HG03097 (cell line): ENCODE measurements around the gene SYT1.
A peak's percentile ranks its signal among the peaks of the same experiment; 100 is the strongest.
"Not testable (repeated sequence)": the region's sequence is repeated elsewhere in the genome, so short reads cannot be mapped to it uniquely, and the experiment has no call there.

Source experiments
- ATAC-seq: cut with Tn5 transposase; IDR thresholded peaks from one replicate; pipeline ENCODE4 v1.9.1; 2021; ENCODE audit not compliant: unreplicated experiment, low FRiP score

Gene SYT1

DNA sequence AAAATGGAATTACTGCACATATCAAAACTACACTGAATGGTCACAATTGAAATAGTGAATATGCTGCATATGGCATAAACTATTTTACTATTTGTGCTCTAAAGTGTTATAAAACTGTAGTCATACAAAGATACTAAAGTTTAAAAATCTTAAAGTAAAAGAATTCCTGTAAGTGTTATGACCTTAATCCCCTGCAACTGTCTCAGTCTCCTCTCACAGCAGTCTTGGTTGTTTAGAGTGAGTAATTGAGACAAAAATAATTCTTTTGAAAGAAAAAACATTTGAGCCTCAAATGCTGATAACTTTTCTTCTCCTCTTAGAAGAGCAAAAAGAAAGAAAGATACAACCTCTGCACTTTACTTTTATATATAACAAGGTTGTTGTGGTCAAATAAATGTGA, 99.9 kb downstream of the SYT1 start:
- ATAC-seq: no peak

DNA sequence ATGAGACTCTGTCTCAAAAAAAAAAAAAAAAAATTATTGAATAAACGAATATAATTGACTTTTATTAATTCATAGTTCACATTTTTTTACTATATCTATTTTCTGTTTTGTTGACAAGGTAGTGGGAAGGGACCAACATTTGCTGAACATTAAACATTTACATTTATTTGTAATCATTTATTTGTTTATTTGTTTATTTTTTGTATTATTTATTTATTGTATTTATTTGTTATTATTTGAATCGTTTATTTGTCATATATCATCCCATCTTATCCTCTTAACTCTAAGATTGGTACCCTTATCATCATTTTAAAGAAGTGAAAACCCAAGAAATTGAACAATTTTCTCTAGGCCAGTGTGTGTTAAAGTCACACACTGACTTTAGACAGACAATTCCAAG, 101.5 kb downstream of the SYT1 start:
- ATAC-seq: no peak

GRCh38 chr12:78966926-78967325, 102.4 kb downstream of the SYT1 start:
- ATAC-seq: no peak

GRCh38 chr12:78968226-78968625, 103.7 kb downstream of the SYT1 start:
- no peak for ATAC-seq

DNA sequence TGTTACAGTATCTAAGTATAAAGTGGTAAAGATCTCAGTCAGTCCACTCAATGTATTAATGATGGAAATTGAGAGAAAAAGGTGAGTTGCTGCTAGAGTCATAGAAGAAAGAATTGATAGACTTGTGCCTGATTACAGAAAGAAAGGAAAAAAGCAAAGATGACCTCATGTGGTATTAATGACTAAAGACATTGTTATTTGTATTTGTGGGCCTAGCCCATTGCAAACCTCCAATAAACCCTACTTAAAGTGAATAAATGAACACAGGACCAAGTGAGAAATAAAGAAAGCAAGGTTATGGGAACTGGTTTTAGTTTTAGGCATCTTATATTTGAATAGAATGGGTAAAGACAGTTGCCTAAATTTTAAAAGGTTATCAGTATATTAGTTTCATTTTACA, 105.5 kb downstream of the SYT1 start:
- ATAC-seq: no peak

GRCh38 chr12:78977304-78977867, 112.8 kb downstream of the SYT1 start:
- no peak for ATAC-seq

GRCh38 chr12:78994168-78994791, 129.7 kb downstream of the SYT1 start:
- no peak for ATAC-seq

DNA sequence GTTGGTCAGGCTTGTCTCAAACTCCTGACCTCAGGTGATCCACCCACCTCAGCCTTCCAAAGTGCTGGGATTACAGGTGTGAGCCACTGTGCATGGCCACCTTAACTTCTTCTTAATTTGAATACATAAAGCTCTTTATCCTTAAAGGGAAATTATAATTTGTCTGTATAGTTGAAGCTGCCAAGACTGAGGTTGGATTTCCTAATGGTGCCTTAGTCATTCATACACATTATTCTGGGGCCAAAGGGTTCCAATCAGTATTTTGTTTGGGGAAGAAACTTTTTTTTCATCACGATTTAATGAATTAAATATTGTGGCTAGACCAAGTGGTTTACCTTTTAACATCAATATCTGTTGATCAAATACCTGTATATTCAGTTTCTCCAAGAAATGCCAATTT, 135.9 kb downstream of the SYT1 start:
- ATAC-seq: no peak

DNA sequence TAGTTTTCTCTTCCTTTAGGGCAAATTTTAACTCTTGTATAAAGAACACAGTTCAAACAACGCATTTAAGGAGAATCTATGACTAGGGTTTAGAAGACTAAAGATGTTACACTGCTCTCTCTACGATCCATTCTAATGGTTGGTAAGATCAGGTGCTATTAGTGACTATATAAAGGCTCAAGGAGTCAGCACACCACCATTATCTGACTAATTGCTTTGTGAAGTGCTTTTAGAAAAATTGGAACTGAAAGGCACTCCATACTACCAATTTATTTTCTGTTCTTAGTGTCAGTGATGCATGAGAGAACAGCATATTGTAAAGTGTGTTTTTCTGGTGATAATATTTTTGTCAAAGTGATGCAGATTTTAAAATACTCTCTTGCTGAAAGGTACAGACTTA, 136.8 kb downstream of the SYT1 start:
- no peak for ATAC-seq

DNA sequence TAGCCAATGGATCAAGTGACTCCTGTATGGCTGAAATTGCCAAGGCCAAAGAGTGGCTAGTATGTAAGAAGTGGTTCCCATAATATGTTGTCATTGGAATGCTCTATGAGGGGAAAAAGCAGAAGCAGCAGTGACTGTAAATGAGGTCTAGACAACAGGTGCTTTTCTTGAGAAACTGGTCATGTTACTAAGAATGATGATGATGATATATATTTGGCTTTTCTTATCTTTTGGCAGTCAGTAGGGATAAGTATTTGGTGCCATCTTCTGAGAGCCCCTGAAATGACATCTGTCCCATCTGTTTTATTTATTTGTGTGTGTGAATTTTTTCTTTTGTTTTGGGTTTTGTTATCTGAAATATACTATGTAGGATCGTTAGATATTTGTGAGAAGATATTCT, 141.7 kb downstream of the SYT1 start:
- ATAC-seq: no peak

DNA sequence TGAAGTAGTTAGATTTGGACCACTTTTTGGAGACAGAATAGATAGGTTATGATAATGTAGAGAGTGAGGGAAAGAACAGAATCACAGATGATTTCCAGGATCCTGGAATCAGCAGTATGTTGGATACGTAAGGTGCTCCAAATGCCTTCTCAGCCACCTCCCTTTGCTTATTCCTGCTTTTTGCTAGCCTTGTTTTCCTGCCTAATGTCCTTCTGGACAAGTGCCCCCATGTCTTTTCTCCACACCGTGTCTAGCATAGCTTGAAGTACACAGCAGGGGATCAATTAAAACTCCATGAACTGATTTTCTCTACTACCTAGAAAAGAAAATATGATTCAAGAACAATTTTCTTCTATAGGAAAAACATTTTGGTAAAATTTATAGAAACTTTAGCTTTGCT, 144.0 kb downstream of the SYT1 start:
- no peak for ATAC-seq

DNA sequence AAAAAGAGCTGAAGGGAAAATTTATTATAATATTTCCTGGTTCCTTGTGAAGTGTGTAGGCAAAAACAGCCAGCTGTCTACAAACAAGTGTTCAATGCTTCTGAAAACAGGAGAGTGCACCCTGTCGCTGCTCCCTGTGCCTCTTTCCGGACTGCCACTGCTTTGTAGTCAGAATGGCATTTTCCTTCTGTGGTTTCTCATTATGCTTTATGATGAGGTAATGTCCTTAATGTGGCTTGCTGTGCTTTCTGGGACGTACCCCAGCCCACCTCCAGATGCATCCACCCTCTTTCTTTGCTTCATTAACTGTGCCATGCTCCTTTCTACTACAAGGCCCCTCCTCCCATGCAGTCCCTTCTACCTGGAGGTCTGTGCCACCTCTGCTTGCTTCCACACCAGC, 148.1 kb downstream of the SYT1 start:
- ATAC-seq: no peak

DNA sequence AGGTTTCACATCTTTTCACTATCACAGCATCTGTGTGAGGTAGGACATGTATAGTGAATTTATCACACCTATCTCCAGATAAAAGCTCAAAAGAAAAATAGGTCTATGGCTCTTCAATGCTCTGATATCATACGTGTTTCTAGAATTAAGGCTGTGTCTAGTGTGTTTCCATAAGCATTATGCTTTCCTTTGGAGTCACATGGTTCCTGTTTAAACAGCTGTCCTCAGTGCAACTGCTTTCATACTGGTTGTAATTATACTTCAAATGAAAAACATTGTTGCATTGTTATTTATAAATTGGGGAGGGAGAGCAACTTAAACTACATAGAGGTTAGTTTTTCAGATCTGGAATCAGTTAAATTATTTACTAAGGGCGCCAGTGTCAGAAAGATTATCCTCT, 151.6 kb downstream of the SYT1 start:
- no peak for ATAC-seq

DNA sequence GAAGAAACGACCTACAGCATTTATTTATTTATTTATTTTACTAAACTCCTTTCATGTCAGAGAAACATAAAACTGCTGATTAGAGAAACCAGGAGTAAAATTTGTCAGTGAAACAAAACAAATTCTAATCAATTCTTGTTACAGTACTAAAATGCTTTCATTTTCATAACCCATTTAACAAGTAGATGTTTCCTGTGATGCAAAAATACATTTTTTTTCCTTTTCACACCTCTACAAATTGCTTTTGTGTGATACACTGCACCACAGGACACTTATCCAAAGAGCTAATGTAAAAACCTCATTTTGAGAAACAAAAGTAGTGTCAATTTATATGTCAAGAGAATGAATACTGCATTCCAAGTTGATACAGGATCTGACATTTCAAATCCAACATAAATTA, 155.1 kb downstream of the SYT1 start:
- peak; percentile 61 for ATAC-seq

DNA sequence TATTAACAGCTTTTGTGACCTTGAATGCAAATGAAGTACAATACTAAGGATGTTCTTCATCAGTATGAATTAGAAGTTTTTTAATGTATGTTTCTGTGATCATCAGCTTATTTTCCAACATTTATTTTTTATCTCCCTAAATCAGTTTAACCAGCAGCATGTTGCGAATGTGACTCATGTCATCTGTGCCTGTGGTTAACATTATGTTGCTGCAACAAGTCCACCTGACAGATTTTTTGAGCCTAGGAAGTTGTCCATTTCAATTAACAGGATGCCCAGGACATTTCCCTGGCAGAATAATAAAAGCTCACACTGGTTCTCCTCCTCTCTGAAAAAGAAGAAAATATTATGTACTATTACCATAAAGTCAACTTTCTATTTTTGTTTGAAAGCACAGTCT, 155.5 kb downstream of the SYT1 start:
- ATAC-seq: no peak

DNA sequence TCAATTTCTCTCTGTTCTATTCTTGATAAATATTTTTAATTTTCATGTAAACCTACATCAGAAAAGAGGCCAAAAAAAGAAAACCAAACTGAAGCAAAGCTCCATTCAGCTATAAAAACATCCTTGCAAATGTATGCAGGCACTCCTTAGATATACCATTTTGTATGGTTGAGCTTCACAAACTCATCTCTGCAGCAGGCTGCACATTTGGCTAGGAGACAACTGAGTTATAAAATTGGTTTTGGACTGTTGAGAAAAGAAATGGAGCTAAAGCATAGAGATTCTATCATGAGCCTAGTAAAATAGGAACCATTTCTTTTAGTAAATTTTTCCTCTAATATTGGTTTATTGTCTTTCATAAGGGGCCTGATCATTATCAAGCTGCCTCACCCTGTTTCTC, 156.4 kb downstream of the SYT1 start:
- no peak for ATAC-seq

DNA sequence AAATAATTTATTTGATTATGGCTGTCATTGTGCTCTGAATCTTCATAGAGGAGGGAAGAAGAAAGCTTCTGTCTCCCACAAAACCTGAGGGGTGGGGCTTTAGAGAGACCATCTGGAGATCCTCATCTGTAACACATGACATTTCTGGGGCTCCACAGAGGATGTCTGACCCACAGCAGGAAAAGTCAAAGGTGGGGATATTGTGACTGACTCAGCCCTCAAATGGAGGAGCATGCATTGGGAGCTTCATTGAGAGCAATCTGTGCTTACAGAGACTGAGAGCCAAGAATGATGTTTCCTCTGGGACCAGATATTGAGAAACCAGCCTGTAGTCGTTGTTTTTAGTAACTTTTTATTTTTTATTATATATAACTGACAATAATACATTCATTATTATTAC, 158.7 kb downstream of the SYT1 start:
- ATAC-seq: no peak

- no peak for ATAC-seq
Measured at GRCh38 chr12:79023784-79024183, 159.2 kb downstream of the SYT1 start.

DNA sequence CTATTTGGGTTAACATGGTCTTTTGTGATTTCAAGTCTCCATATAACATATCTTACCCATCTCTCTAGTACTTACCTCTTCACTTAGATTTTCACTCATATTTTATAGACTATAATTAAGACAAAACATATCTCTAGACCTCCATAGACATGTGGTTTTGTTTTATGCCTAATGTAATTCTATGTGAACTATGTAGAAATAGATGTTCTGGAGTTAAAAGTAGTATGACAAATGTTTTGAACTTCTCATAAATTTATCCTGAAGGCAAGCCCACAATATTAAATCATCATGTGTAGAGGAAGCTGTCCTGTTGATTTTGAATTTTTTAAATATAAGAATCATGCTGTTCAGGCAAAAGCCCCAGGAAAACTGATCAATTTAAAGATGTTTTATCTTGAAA, 169.2 kb downstream of the SYT1 start:
- ATAC-seq: no peak

DNA sequence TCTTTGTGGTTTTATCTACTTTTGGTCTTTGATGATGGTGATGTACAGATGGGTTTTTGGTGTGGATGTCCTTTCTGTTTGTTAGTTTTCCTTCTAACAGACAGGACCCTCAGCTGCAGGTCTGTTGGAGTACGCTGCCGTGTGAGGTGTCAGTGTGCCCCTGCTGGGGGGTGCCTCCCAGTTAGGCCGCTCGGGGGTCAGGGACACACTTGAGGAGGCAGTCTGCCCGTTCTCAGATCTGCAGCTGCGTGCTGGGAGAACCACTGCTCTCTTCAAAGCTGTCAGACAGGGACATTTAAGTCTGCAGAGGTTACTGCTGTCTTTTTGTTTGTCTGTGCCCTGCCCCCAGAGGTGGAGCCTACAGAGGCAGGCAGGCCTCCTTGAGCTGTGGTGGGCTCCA, 180.2 kb downstream of the SYT1 start:
- not testable (repeated sequence) for ATAC-seq

GRCh38 chr12:79045149-79045703, 180.7 kb downstream of the SYT1 start:
- ATAC-seq: not testable (repeated sequence)

DNA sequence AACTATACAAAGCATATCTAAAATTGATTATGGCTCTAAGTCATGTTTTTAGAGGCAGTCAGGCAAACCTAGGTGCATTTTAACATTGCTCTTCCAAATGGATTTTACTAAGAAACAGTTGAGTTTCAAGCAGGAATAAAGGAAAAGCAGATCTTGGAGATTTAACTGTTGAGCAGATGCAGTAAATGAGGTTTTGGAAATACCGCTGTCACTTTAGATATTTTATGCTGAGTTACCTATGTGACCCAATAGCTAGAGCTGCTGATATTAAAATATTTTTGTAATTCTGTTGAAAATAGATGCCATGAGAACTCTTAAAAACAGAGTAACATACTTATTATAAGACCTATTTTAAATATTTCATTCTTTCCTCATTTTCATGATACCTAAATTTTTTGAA, 181.4 kb downstream of the SYT1 start:
- ATAC-seq: no peak

- no peak for ATAC-seq
Measured at GRCh38 chr12:79048962-79049361, 184.4 kb downstream of the SYT1 start.
